OCI-LY7 (cell line): Measurements from ENCODE around the gene LRBA. TPM values are rescaled to one million over a fixed set of nuclear protein-coding genes. Genes with fewer than 3 reads are reported as not detected.

Experiments
- BruUV-seq: library from RNA; stranded (reverse); fragments of 400-500 nt; replicated peaks from 2 replicates; lab custom pipeline; 2021; lab: Mats Ljungman, UMichigan
- CTCF ChIA-PET: fragments of 300-600 bp; sonication (Branson Sonifier 250); formaldehyde crosslinking; loops from one replicate; lab custom pipeline; 2022; ENCODE audit warnings: antibody characterized with exemption; ENCODE audit not compliant: unreplicated experiment; lab: Charles Lee
- POLR2A ChIA-PET: fragments of 300-600 bp; sonication (Branson Sonifier 250); formaldehyde crosslinking; loops from one replicate; lab custom pipeline; 2022; ENCODE audit warnings: antibody characterized with exemption; lab: Charles Lee
- DNase-seq: peaks from one replicate; pipeline ENCODE4 v3.0.0-alpha.2; 2015; ENCODE audit warnings: low spot score
- H2AFZ ChIP-seq: fragments of 200-600 bp; sonication (generic), shearing (Covaris generic); 2 replicates; pipeline ENCODE4 v1.6.1; 2014; ENCODE audit warnings: mild to moderate bottlenecking, antibody characterized with exemption, low read length, moderate library complexity
- H3K27ac ChIP-seq: fragments of 200-600 bp; sonication (generic); 2 replicates; pipeline ENCODE4 v1.5.1; 2014; ENCODE audit warnings: mixed run types, low read depth, mild to moderate bottlenecking, moderate library complexity, low read length, inconsistent platforms; ENCODE audit not compliant: poor library complexity, severe bottlenecking
- H3K36me3 ChIP-seq: fragments of 200-600 bp; sonication (generic); 2 replicates; pipeline ENCODE4 v1.6.1; 2014; ENCODE audit warnings: mild to moderate bottlenecking, antibody characterized with exemption, low read length, moderate library complexity, mixed read lengths; ENCODE audit not compliant: insufficient read depth
- H3K4me1 ChIP-seq: fragments of 200-600 bp; sonication (generic); 2 replicates; pipeline ENCODE4 v1.5.1; 2014; ENCODE audit warnings: mild to moderate bottlenecking, low read length; ENCODE audit not compliant: insufficient read depth, poor library complexity, severe bottlenecking
- H3K4me2 ChIP-seq: fragments of 200-600 bp; sonication (generic); 2 replicates; pipeline ENCODE4 v1.6.1; 2014; ENCODE audit warnings: mild to moderate bottlenecking, low read length
- H3K4me3 ChIP-seq: fragments of 200-600 bp; sonication (generic); 2 replicates; pipeline ENCODE4 v1.5.1; 2014; ENCODE audit warnings: mild to moderate bottlenecking, low read depth, low read length; ENCODE audit not compliant: poor library complexity, severe bottlenecking
- H3K79me2 ChIP-seq: fragments of 200-600 bp; sonication (generic); 2 replicates; pipeline ENCODE4 v1.6.1; 2016; ENCODE audit warnings: low read depth, mild to moderate bottlenecking, low read length, moderate library complexity, mixed read lengths; ENCODE audit not compliant: insufficient read depth
- H3K9me2 ChIP-seq: fragments of 200-600 bp; sonication (generic); 2 replicates; pipeline ENCODE4 v1.6.1; 2016; ENCODE audit warnings: mild to moderate bottlenecking, low read length, mixed read lengths; ENCODE audit not compliant: insufficient read depth
- H3K9me3 ChIP-seq: fragments of 200-600 bp; sonication (generic); 2 replicates; pipeline ENCODE4 v1.6.1; 2014; ENCODE audit warnings: mild to moderate bottlenecking, mixed run types, low read length, mixed read lengths
- H4K20me1 ChIP-seq: fragments of 200-600 bp; sonication (generic); 2 replicates; pipeline ENCODE4 v1.6.1; 2014; ENCODE audit warnings: mild to moderate bottlenecking, antibody characterized with exemption, low read length, moderate library complexity, mixed read lengths; ENCODE audit not compliant: insufficient read depth
- EZH2phosphoT487 ChIP-seq: fragments of 200-600 bp; sonication (generic); IDR thresholded peaks from 2 replicates; pipeline ENCODE4 v1.6.1; 2018; ENCODE audit warnings: low read depth, borderline replicate concordance, mild to moderate bottlenecking, mixed run types, antibody characterized with exemption, low read length, moderate library complexity, mixed read lengths
- intact Hi-C: fragments of 100-400 bp; cut with micrococcal nuclease; formaldehyde crosslinking; loops from one replicate; pipeline ENCODE4 v1.10.0; 2022; ENCODE audit not compliant: unreplicated experiment
- total RNA-seq, 2 experiments: library from RNA; depleted of rRNA in 1 of 2; stranded (reverse); fragments of >200 nt in 1 of 2; shearing (Covaris generic) in 1 of 2; gene quantifications; 2 replicates each; pipeline ENCODE4 v1.2.3, GENCODE V29; 2014 to 2022
- TF ChIP-seq, protein P1 (sequence below): fragments of 200-600 bp; sonication (generic); conservative IDR thresholded peaks from 2 replicates; pipeline ENCODE4 v1.5.1; 2014; ENCODE audit warnings: mild to moderate bottlenecking, antibody characterized with exemption, low read length, moderate library complexity, mixed read lengths

LRBA gene
- total RNA-seq, 2 experiments from 2014 or later: 60.4 to 66.7 TPM

- no peak overlapping the region for H3K4me3 ChIP-seq
- no peaks in the 10 kb centered on the region for H3K36me3 ChIP-seq
- no peaks in the 10 kb centered on the region for H3K79me2 ChIP-seq
- BruUV-seq: no TSS peak
- H4K20me1 ChIP-seq: no peaks in the 10 kb centered on the region
- no peak overlapping the region for H3K4me2 ChIP-seq
- no peak overlapping the region for H2AFZ ChIP-seq
- TF ChIP-seq, protein P1, sequence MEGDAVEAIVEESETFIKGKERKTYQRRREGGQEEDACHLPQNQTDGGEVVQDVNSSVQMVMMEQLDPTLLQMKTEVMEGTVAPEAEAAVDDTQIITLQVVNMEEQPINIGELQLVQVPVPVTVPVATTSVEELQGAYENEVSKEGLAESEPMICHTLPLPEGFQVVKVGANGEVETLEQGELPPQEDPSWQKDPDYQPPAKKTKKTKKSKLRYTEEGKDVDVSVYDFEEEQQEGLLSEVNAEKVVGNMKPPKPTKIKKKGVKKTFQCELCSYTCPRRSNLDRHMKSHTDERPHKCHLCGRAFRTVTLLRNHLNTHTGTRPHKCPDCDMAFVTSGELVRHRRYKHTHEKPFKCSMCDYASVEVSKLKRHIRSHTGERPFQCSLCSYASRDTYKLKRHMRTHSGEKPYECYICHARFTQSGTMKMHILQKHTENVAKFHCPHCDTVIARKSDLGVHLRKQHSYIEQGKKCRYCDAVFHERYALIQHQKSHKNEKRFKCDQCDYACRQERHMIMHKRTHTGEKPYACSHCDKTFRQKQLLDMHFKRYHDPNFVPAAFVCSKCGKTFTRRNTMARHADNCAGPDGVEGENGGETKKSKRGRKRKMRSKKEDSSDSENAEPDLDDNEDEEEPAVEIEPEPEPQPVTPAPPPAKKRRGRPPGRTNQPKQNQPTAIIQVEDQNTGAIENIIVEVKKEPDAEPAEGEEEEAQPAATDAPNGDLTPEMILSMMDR: no peak
- no peak for TF ChIP-seq EZH2phosphoT487
- intact Hi-C loops: no loop called here
- H3K27ac ChIP-seq: no peak overlapping the region
- peaks cover 6% of the 10 kb centered on the region; the same call in 1 of the 2 replicates for H3K9me3 ChIP-seq
- POLR2A ChIA-PET: interaction anchor here (1.1 kb wide), 1 partner anchor 11 kb away, joined by 6 read pairs; no protein-coding TSS in a partner anchor
- no peaks in the 10 kb centered on the region for H3K4me1 ChIP-seq
- no peaks in the 10 kb centered on the region for H3K9me2 ChIP-seq
- DNase-seq: no peak
- CTCF ChIA-PET: no interaction called here
Measured at GRCh38 chr4:150628073-150628472, 387.0 kb downstream of the LRBA start.

DNA sequence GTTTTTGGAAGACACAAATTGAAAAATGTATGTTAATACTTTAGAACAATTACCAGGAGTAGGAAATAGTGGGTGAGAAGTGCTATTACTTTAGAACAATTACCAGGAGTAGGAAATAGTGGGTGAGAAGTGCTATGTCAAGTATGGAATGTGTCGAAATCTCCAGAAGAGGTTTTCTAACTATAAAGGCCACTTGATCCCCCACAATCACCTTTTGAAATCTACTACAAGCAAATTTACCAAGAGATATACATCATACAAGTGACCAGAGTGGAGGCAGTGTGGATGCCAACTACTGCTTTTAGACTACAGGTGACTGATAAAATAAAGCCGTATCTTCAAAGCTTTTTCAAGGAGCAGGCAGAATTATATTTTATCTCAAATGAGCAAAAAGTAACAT, 390.1 kb downstream of the LRBA start:
- no peaks in the 10 kb centered on the region for H4K20me1 ChIP-seq
- no TSS peak for BruUV-seq
- DNase-seq: no peak

GRCh38 chr4:150624055-150624454, 391.0 kb downstream of the LRBA start:
- H3K4me1 ChIP-seq: no peaks in the 10 kb centered on the region
- TF ChIP-seq, protein P1: no peak
- no peak for TF ChIP-seq EZH2phosphoT487
- no TSS peak for BruUV-seq
- DNase-seq: no peak
- no peaks in the 10 kb centered on the region for H3K9me2 ChIP-seq
- H3K4me3 ChIP-seq: no peak overlapping the region
- intact Hi-C loops: no loop called here
- no peaks in the 10 kb centered on the region for H3K79me2 ChIP-seq
- H3K36me3 ChIP-seq: no peaks in the 10 kb centered on the region
- H3K4me2 ChIP-seq: no peak overlapping the region
- no peaks in the 10 kb centered on the region for H4K20me1 ChIP-seq
- ChIA-PET POLR2A (no interaction called here), CTCF (no interaction called here)
- no peak overlapping the region for H3K27ac ChIP-seq
- no peaks in the 10 kb centered on the region for H3K9me3 ChIP-seq
- H2AFZ ChIP-seq: no peak overlapping the region

More for the DNA sequence above, 390.1 kb downstream of the LRBA start:
- Histone ChIP-seq H3K36me3 (no peaks in the 10 kb centered on the region), H3K4me2 (no peak overlapping the region), H3K9me2 (no peaks in the 10 kb centered on the region), H3K4me1 (no peaks in the 10 kb centered on the region), H3K79me2 (no peaks in the 10 kb centered on the region), H3K9me3 (no peaks in the 10 kb centered on the region), H3K27ac (no peak overlapping the region), H3K4me3 (no peak overlapping the region), H2AFZ (no peak overlapping the region)
- intact Hi-C loops: no loop called here
- CTCF ChIA-PET: no interaction called here
- POLR2A ChIA-PET: no interaction called here
- TF ChIP-seq, protein P1: no peak
- no peak for TF ChIP-seq EZH2phosphoT487
